ENCODE results near the gene EVC2.

Gene EVC2

GRCh38 chr4:5664778-5665177 lies 43.6 kb downstream of the EVC2 start:
- no peak for ATAC-seq
- TF ChIP-seq OSR1 (CRISPR knock-in tag; IDR thresholded peaks at IDR 0.05) (no peak), PPARA (CRISPR knock-in tag; IDR thresholded peaks at IDR 0.05; ENCODE audit: borderline replicate concordance) (no peak), TSHZ2 (CRISPR knock-in tag; IDR thresholded peaks at IDR 0.05) (no peak), PATZ1 (CRISPR knock-in tag; IDR thresholded peaks at IDR 0.05; ENCODE audit: borderline replicate concordance) (no peak), ZNF565 (CRISPR knock-in tag; conservative IDR thresholded peaks at IDR 0.05; ENCODE audit: low read depth) (no peak), POU6F1 (CRISPR knock-in tag; IDR thresholded peaks at IDR 0.05; ENCODE audit: borderline replicate concordance, low read depth) (no peak), ZFP3 (CRISPR knock-in tag; IDR thresholded peaks at IDR 0.05) (no peak), ZNF8 (CRISPR knock-in tag; IDR thresholded peaks at IDR 0.05) (no peak), ZFP30 (CRISPR knock-in tag; IDR thresholded peaks at IDR 0.05) (no peak), ZNF70 (CRISPR knock-in tag; IDR thresholded peaks at IDR 0.05) (no peak), ZC3H10 (CRISPR knock-in tag; IDR thresholded peaks at IDR 0.05) (no peak), RARB (CRISPR knock-in tag; IDR thresholded peaks at IDR 0.05) (no peak), BACH2 (CRISPR knock-in tag; IDR thresholded peaks at IDR 0.05; ENCODE audit: borderline replicate concordance) (no peak), CSDC2 (CRISPR knock-in tag; IDR thresholded peaks at IDR 0.05) (no peak), SNAI2 (CRISPR knock-in tag; IDR thresholded peaks at IDR 0.05) (no peak), ESRRG (CRISPR knock-in tag; IDR thresholded peaks at IDR 0.05) (no peak), ARNTL (CRISPR knock-in tag; IDR thresholded peaks at IDR 0.05; ENCODE audit: borderline replicate concordance, low read depth) (no peak)
- TF ChIP-seq, protein P1, sequence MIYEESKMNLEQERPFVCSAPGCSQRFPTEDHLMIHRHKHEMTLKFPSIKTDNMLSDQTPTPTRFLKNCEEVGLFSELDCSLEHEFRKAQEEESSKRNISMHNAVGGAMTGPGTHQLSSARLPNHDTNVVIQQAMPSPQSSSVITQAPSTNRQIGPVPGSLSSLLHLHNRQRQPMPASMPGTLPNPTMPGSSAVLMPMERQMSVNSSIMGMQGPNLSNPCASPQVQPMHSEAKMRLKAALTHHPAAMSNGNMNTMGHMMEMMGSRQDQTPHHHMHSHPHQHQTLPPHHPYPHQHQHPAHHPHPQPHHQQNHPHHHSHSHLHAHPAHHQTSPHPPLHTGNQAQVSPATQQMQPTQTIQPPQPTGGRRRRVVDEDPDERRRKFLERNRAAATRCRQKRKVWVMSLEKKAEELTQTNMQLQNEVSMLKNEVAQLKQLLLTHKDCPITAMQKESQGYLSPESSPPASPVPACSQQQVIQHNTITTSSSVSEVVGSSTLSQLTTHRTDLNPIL (CRISPR knock-in tag; IDR thresholded peaks at IDR 0.05; ENCODE audit: low read depth), result no peak

GRCh38 chr4:5662555-5662954 lies 45.8 kb downstream of the EVC2 start:
- ATAC-seq, result no peak
- TF ChIP-seq ZFP30 (CRISPR knock-in tag; IDR thresholded peaks at IDR 0.05) (no peak), TCF4 (CRISPR knock-in tag; IDR thresholded peaks at IDR 0.05; ENCODE audit: borderline replicate concordance) (no peak), ZNF70 (CRISPR knock-in tag; IDR thresholded peaks at IDR 0.05) (no peak), ISL1 (CRISPR knock-in tag; IDR thresholded peaks at IDR 0.05) (no peak), ESRRG (CRISPR knock-in tag; IDR thresholded peaks at IDR 0.05) (no peak), OSR1 (CRISPR knock-in tag; IDR thresholded peaks at IDR 0.05) (no peak), SNAI2 (CRISPR knock-in tag; IDR thresholded peaks at IDR 0.05) (no peak), ZNF8 (CRISPR knock-in tag; IDR thresholded peaks at IDR 0.05) (no peak), PATZ1 (CRISPR knock-in tag; IDR thresholded peaks at IDR 0.05; ENCODE audit: borderline replicate concordance) (no peak), TSHZ2 (CRISPR knock-in tag; IDR thresholded peaks at IDR 0.05) (no peak), RARB (CRISPR knock-in tag; IDR thresholded peaks at IDR 0.05) (no peak), ZNF565 (CRISPR knock-in tag; conservative IDR thresholded peaks at IDR 0.05; ENCODE audit: low read depth) (no peak), BACH2 (CRISPR knock-in tag; IDR thresholded peaks at IDR 0.05; ENCODE audit: borderline replicate concordance) (no peak), CSDC2 (CRISPR knock-in tag; IDR thresholded peaks at IDR 0.05) (no peak), GLIS3 (CRISPR knock-in tag; IDR thresholded peaks at IDR 0.05) (no peak)
- TF ChIP-seq, protein P1 (CRISPR knock-in tag; IDR thresholded peaks at IDR 0.05; ENCODE audit: low read depth), result no peak
- TF ChIP-seq, protein P2, sequence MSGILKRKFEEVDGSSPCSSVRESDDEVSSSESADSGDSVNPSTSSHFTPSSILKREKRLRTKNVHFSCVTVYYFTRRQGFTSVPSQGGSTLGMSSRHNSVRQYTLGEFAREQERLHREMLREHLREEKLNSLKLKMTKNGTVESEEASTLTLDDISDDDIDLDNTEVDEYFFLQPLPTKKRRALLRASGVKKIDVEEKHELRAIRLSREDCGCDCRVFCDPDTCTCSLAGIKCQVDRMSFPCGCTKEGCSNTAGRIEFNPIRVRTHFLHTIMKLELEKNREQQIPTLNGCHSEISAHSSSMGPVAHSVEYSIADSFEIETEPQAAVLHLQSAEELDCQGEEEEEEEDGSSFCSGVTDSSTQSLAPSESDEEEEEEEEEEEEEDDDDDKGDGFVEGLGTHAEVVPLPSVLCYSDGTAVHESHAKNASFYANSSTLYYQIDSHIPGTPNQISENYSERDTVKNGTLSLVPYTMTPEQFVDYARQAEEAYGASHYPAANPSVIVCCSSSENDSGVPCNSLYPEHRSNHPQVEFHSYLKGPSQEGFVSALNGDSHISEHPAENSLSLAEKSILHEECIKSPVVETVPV (CRISPR knock-in tag; IDR thresholded peaks at IDR 0.05), result no peak

Measured in SK-N-SH treated with all-trans-retinoic acid at 6 μM for 48 hours (cell line).